SK-N-SH (cell line): ENCODE data around the gene IRF3. TPM values are rescaled to one million over a fixed set of nuclear protein-coding genes. Genes with fewer than 3 reads are reported as not detected.

Source experiments
- CTCF ChIA-PET: fragments of 300-600, 350-600 bp; formaldehyde crosslinking; extraction: SDS; loops from one replicate; lab custom pipeline; 2021; lab: Yijun Ruan, JAX
- POLR2A ChIA-PET: fragments of 350-600 bp; sonication (Branson Sonifier 250); formaldehyde crosslinking; extraction: SDS; loops from one replicate; lab custom pipeline; 2020; ENCODE audit warnings: antibody characterized with exemption, inconsistent platforms; lab: Yijun Ruan, JAX
- DNase-seq: peaks from one replicate; pipeline ENCODE4 v3.0.0; 2012
- H2AFZ ChIP-seq: fragments of 200-600 bp; sonication (generic); 2 replicates; pipeline ENCODE4 v1.8.1; 2016; ENCODE audit warnings: antibody characterized with exemption, mild to moderate bottlenecking, low read depth
- H3F3A ChIP-seq: fragments of 200-600 bp; sonication (generic); replicated peaks from 2 replicates; pipeline ENCODE3; 2016; ENCODE audit warnings: antibody characterized with exemption, mild to moderate bottlenecking; ENCODE audit not compliant: insufficient read depth
- H3K27ac ChIP-seq, 2 experiments: fragments of 200-500 bp in 1 of 2; fragments of 200-600 bp in 1 of 2; sonication (Bioruptor generic) in 1 of 2; sonication (generic), shearing (Covaris generic) in 1 of 2; 2 replicates each; pipeline versions ENCODE4 v1.5.1 to v1.6.1; 2014 to 2016; ENCODE audit warnings: low read depth in 2 of 2, inconsistent platforms in 1 of 2, low read length in 1 of 2, mild to moderate bottlenecking in 1 of 2, mixed read lengths in 1 of 2
- H3K27me3 ChIP-seq: fragments of 200-600 bp; sonication (generic), shearing (Covaris generic); 2 replicates; pipeline ENCODE4 v1.6.1; 2016; ENCODE audit warnings: mixed run types; ENCODE audit not compliant: insufficient read depth
- H3K36me3 ChIP-seq, 2 experiments: fragments of 200-500 bp in 1 of 2; fragments of 200-600 bp in 1 of 2; sonication (Bioruptor generic) in 1 of 2; sonication (generic) in 1 of 2; replicated peaks in 1 of 2; 2 replicates each; pipeline versions ENCODE3 to v1.5.1; 2014 to 2016; ENCODE audit warnings: low read length in 1 of 2, mild to moderate bottlenecking in 1 of 2; ENCODE audit not compliant: insufficient read depth in 2 of 2, control insufficient read depth in 1 of 2
- H3K4me1 ChIP-seq, 2 experiments: fragments of 200-500 bp in 1 of 2; fragments of 200-600 bp in 1 of 2; sonication (Bioruptor generic) in 1 of 2; sonication (generic), shearing (Covaris generic) in 1 of 2; 2 replicates each; pipeline versions ENCODE4 v1.5.1 to v1.6.1; 2014 to 2016; ENCODE audit warnings: low read depth in 1 of 2, low read length in 1 of 2, mixed run types in 1 of 2; ENCODE audit not compliant: insufficient read depth in 2 of 2, control insufficient read depth in 1 of 2
- H3K4me2 ChIP-seq: fragments of 200-600 bp; sonication (generic), shearing (Covaris generic); 2 replicates; pipeline ENCODE4 v1.6.1; 2017; ENCODE audit warnings: mixed run types
- H3K4me3 ChIP-seq, 2 experiments: fragments of 200-500 bp in 1 of 2; fragments of 200-600 bp in 1 of 2; sonication (Bioruptor generic) in 1 of 2; sonication (generic), shearing (Covaris generic) in 1 of 2; 2 replicates each; pipeline versions ENCODE4 v1.5.1 to v1.8.1; 2014 to 2016; ENCODE audit warnings: low read depth in 2 of 2, inconsistent platforms in 1 of 2, low read length in 1 of 2, mild to moderate bottlenecking in 1 of 2, mixed read lengths in 1 of 2, moderate library complexity in 1 of 2
- H3K79me2 ChIP-seq: fragments of 200-600 bp; sonication (generic); 2 replicates; pipeline ENCODE4 v1.8.1; 2017; ENCODE audit warnings: mild to moderate bottlenecking; ENCODE audit not compliant: insufficient read depth
- H3K9ac ChIP-seq: fragments of 200-600 bp; sonication (generic); 2 replicates; pipeline ENCODE4 v1.6.1; 2017; ENCODE audit warnings: mixed run types
- H3K9me2 ChIP-seq: fragments of 200-600 bp; sonication (generic); 2 replicates; pipeline ENCODE4 v1.6.1; 2017; ENCODE audit warnings: mixed run types
- H3K9me3 ChIP-seq: fragments of 200-600 bp; sonication (generic); 2 replicates; pipeline ENCODE4 v1.6.1; 2017; ENCODE audit warnings: mixed run types, mild to moderate bottlenecking, moderate library complexity
- H4K20me1 ChIP-seq: fragments of 200-600 bp; sonication (generic); 2 replicates; pipeline ENCODE4 v1.6.1; 2017; ENCODE audit warnings: mild to moderate bottlenecking, mixed run types; ENCODE audit not compliant: insufficient read depth
- CHD2 ChIP-seq: fragments of 150-350 bp; IDR thresholded peaks from 2 replicates; pipeline ENCODE4 v1.6.1; 2018; ENCODE audit warnings: low read length; ENCODE audit not compliant: partially characterized antibody
- EP300 ChIP-seq, 2 experiments: IDR thresholded peaks; 2 replicates each; pipeline versions ENCODE4 v1.4.0 to v1.6.1; 2012; ENCODE audit warnings: borderline replicate concordance in 1 of 2, low read depth in 1 of 2, low read length in 1 of 2
- FOXJ3 ChIP-seq: sonication (generic); formaldehyde crosslinking; IDR thresholded peaks from 2 replicates; pipeline ENCODE4 v1.5.1; 2020; ENCODE audit warnings: mild to moderate bottlenecking, missing genetic modification reagents
- FOXM1 ChIP-seq: IDR thresholded peaks from 2 replicates; pipeline ENCODE4 v1.4.0; 2012; ENCODE audit warnings: low read depth, mild to moderate bottlenecking
- GABPA ChIP-seq: IDR thresholded peaks from 2 replicates; pipeline ENCODE4 v1.4.0; 2012; ENCODE audit warnings: low read depth, mild to moderate bottlenecking
- GATA2 ChIP-seq: sonication (generic); formaldehyde crosslinking; IDR thresholded peaks from 2 replicates; pipeline ENCODE4 v1.5.0; 2020; ENCODE audit warnings: mild to moderate bottlenecking, missing genetic modification reagents
- IRF3 ChIP-seq: fragments of 150-350 bp; IDR thresholded peaks from 2 replicates; pipeline ENCODE4 v1.6.1; 2016; ENCODE audit warnings: mild to moderate bottlenecking, low read depth, low read length
- JUND ChIP-seq: IDR thresholded peaks from 2 replicates; pipeline ENCODE4 v1.4.0; 2012
- MAX ChIP-seq: IDR thresholded peaks from 2 replicates; pipeline ENCODE4 v1.4.0; 2012; ENCODE audit warnings: low read depth
- MEF2A ChIP-seq: IDR thresholded peaks from 2 replicates; pipeline ENCODE4 v1.4.0; 2012; ENCODE audit warnings: low read depth, borderline replicate concordance
- MXI1 ChIP-seq: IDR thresholded peaks from 2 replicates; pipeline ENCODE4 v1.6.1; 2012; ENCODE audit warnings: mild to moderate bottlenecking, low read depth, low read length, improper control_type of control experiment
- NFIC ChIP-seq: IDR thresholded peaks from 2 replicates; pipeline ENCODE4 v1.4.0; 2012; ENCODE audit warnings: borderline replicate concordance
- RCOR1 ChIP-seq: fragments of 150-350 bp; IDR thresholded peaks from 2 replicates; pipeline ENCODE4 v1.6.1; 2017; ENCODE audit warnings: antibody characterized with exemption, low read length
- RFX5 ChIP-seq: IDR thresholded peaks from 2 replicates; pipeline ENCODE4 v1.6.1; 2012; ENCODE audit warnings: mild to moderate bottlenecking, improper control_type of control experiment, low read length
- RXRA ChIP-seq: IDR thresholded peaks from 2 replicates; pipeline ENCODE4 v1.4.0; 2012; ENCODE audit warnings: low read depth, mild to moderate bottlenecking, borderline replicate concordance
- SMC3 ChIP-seq: IDR thresholded peaks from 2 replicates; pipeline ENCODE4 v1.6.1; 2012; ENCODE audit warnings: low read depth, low read length, improper control_type of control experiment
- TEAD4 ChIP-seq: IDR thresholded peaks from 2 replicates; pipeline ENCODE4 v1.4.0; 2012; ENCODE audit warnings: mild to moderate bottlenecking, borderline replicate concordance; ENCODE audit not compliant: insufficient read depth
- YY1 ChIP-seq: IDR thresholded peaks from 2 replicates; pipeline ENCODE4 v1.4.0; 2012; ENCODE audit warnings: low read depth, mild to moderate bottlenecking
- WGBS: methylation state at CpG from one replicate; pipeline ENCODE4 v1.1.6; 2017; ENCODE audit warnings: low lambda C conversion rate; 5-methylcytosine and 5-hydroxymethylcytosine counted together
- polyA plus RNA-seq, 3 experiments: library from polyadenylated mRNA; depleted of rRNA; stranded (reverse); fragments of >200 nt; gene quantifications; 2 replicates each; pipeline ENCODE4 v1.2.3, GENCODE V29; 2012
- TF ChIP-seq, protein P1 (sequence below): IDR thresholded peaks from 2 replicates; pipeline ENCODE4 v1.4.0; 2012; ENCODE audit warnings: low read depth, borderline replicate concordance
- TF ChIP-seq, protein P2 (sequence below): fragments of 200-600 bp; sonication (generic); IDR thresholded peaks from 2 replicates; pipeline ENCODE4 v1.6.1; 2017; ENCODE audit warnings: antibody characterized with exemption, mild to moderate bottlenecking, moderate library complexity
- TF ChIP-seq, protein P3 (sequence below): IDR thresholded peaks from 2 replicates; pipeline ENCODE4 v1.4.0; 2012; ENCODE audit warnings: low read depth, borderline replicate concordance

IRF3 gene
- polyA plus RNA-seq, 1 of the 3 experiments (the other 2 are of a cell fraction) = 112 TPM

DNA sequence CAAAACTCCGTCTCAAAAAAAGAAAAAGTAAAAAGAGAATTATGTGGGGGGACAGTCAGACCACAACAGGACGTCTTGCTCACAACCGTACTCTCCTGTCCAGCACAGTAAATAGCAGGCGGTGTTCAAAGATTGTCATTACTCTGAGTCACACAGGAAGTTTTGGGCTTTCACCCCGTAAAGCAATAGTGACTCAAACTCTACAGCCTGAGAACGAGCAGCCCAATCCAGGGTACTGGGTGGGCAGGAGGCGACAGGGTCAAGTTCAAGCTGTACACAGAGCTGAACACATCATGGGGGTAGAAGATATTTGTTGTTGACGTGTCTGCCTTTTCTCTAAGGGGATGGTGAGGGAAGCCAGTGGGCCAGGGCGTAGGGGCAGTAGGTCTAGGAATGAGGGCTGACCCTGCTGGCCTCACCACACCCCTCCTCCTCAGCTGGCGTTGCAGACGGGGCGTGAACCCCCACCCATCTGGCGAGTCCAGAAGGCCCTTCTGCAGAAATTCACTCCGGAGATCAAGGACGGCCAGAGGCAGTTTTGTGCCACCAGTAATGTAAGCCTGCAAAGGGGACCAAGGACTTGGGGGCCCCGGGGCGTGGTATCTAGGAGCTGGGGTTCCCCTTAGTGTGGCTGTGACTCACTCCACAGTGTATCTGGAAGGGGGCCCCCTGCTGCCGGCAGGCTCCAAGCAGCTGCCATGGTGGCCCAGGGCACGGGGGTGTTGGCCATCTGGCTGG is 51.4 kb downstream of the IRF3 start (continued):
- TF ChIP-seq RFX5 = no peak

GRCh38 chr19:49613374-49613773 is 52.3 kb downstream of the IRF3 start:
- Histone ChIP-seq H3K4me2 (peak overlapping the region; percentile 65), H3K27ac (peak overlapping the region in 1 of 2 experiments; percentile 74; a peak in 2 of 4 replicates), H3K9me3 (no peaks in the 10 kb centered on the region), H4K20me1 (peaks cover 51% of the 10 kb centered on the region), H3K79me2 (peaks cover 81% of the 10 kb centered on the region), H3F3A (peaks cover 15% of the 10 kb centered on the region), H3K27me3 (no peaks in the 10 kb centered on the region), H3K4me1 (peaks cover 0 to 14% of the 10 kb centered on the region in 2 experiments; a peak in 3 of 4 replicates), H3K4me3 (no peak overlapping the region), H3K36me3 (peaks cover 15 to 44% of the 10 kb centered on the region in 2 experiments), H3K9me2 (no peaks in the 10 kb centered on the region), H3K9ac (peak overlapping the region; percentile 37; the same call in 1 of the 2 replicates), H2AFZ (no peak overlapping the region)
- no peak for TF ChIP-seq RCOR1
- TF ChIP-seq, protein P1, sequence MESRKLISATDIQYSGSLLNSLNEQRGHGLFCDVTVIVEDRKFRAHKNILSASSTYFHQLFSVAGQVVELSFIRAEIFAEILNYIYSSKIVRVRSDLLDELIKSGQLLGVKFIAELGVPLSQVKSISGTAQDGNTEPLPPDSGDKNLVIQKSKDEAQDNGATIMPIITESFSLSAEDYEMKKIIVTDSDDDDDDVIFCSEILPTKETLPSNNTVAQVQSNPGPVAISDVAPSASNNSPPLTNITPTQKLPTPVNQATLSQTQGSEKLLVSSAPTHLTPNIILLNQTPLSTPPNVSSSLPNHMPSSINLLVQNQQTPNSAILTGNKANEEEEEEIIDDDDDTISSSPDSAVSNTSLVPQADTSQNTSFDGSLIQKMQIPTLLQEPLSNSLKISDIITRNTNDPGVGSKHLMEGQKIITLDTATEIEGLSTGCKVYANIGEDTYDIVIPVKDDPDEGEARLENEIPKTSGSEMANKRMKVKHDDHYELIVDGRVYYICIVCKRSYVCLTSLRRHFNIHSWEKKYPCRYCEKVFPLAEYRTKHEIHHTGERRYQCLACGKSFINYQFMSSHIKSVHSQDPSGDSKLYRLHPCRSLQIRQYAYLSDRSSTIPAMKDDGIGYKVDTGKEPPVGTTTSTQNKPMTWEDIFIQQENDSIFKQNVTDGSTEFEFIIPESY = no peak
- TF ChIP-seq IRF3 = no peak
- no peak for TF ChIP-seq GATA2 (CRISPR knock-in tag)
- TF ChIP-seq NFIC = no peak
- no peak for TF ChIP-seq YY1
- no peak for TF ChIP-seq FOXJ3 (CRISPR knock-in tag)
- TF ChIP-seq RXRA = no peak
- TF ChIP-seq SMC3 = no peak
- no peak for TF ChIP-seq CHD2
- TF ChIP-seq MAX = no peak
- no peak for TF ChIP-seq JUND
- TF ChIP-seq FOXM1 = no peak
- no peak for TF ChIP-seq GABPA
- TF ChIP-seq EP300 (IDR thresholded peaks at IDR 0.05; ENCODE audit: borderline replicate concordance in 1 of 2, low read depth in 1 of 2, low read length in 1 of 2) = no peak
- no peak for TF ChIP-seq TEAD4
- TF ChIP-seq, protein P2, sequence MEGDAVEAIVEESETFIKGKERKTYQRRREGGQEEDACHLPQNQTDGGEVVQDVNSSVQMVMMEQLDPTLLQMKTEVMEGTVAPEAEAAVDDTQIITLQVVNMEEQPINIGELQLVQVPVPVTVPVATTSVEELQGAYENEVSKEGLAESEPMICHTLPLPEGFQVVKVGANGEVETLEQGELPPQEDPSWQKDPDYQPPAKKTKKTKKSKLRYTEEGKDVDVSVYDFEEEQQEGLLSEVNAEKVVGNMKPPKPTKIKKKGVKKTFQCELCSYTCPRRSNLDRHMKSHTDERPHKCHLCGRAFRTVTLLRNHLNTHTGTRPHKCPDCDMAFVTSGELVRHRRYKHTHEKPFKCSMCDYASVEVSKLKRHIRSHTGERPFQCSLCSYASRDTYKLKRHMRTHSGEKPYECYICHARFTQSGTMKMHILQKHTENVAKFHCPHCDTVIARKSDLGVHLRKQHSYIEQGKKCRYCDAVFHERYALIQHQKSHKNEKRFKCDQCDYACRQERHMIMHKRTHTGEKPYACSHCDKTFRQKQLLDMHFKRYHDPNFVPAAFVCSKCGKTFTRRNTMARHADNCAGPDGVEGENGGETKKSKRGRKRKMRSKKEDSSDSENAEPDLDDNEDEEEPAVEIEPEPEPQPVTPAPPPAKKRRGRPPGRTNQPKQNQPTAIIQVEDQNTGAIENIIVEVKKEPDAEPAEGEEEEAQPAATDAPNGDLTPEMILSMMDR = no peak
- no peak for TF ChIP-seq MXI1
- TF ChIP-seq, protein P3, sequence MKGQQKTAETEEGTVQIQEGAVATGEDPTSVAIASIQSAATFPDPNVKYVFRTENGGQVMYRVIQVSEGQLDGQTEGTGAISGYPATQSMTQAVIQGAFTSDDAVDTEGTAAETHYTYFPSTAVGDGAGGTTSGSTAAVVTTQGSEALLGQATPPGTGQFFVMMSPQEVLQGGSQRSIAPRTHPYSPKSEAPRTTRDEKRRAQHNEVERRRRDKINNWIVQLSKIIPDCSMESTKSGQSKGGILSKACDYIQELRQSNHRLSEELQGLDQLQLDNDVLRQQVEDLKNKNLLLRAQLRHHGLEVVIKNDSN = no peak
- TF ChIP-seq MEF2A = no peak
- DNase-seq = no peak
- ChIA-PET CTCF (no interaction called here), POLR2A (no interaction called here)
- 72% methylated on average over 4 of the region's 4 CpGs for WGBS
